Glomerular visceral epithelial cell (primary cell): ENCODE data around the gene TRPV2.
A peak's percentile ranks its signal among the peaks of the same experiment; 100 is the strongest.
"Not testable (repeated sequence)": the region's sequence is repeated elsewhere in the genome, so short reads cannot be mapped to it uniquely, and the experiment has no call there.

ENCODE experiments used
- DNase-seq: peaks from one replicate; pipeline ENCODE4 v3.0.0-alpha.2; 2016; ENCODE audit errors: extremely low spot score

Gene TRPV2

GRCh38 chr17:16435925-16436886 is 20.8 kb downstream of the TRPV2 start:
- DNase-seq, result no peak

- DNase-seq, result no peak
Measured at GRCh38 chr17:16437083-16437482, 21.7 kb downstream of the TRPV2 start.

DNA sequence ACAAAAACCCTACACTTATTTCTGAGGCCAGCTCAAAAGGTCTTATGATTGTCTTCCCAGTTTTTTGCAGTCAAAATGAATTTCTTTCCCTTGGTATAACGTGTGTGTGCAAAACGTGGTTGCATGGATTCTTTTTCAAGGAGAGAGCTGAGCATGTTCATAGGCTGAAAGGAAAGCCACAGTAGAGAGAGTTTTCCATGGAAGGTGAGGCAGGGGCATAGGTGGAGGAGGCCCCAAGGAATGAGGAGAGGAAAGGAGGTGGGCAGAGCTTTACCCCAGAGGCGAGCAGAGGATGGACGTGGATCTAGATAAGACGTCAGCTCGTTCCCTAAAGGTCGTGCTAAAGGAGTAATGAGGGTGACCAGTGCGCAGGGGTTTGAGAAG is 22.8 kb downstream of the TRPV2 start:
- no peak for DNase-seq

DNA sequence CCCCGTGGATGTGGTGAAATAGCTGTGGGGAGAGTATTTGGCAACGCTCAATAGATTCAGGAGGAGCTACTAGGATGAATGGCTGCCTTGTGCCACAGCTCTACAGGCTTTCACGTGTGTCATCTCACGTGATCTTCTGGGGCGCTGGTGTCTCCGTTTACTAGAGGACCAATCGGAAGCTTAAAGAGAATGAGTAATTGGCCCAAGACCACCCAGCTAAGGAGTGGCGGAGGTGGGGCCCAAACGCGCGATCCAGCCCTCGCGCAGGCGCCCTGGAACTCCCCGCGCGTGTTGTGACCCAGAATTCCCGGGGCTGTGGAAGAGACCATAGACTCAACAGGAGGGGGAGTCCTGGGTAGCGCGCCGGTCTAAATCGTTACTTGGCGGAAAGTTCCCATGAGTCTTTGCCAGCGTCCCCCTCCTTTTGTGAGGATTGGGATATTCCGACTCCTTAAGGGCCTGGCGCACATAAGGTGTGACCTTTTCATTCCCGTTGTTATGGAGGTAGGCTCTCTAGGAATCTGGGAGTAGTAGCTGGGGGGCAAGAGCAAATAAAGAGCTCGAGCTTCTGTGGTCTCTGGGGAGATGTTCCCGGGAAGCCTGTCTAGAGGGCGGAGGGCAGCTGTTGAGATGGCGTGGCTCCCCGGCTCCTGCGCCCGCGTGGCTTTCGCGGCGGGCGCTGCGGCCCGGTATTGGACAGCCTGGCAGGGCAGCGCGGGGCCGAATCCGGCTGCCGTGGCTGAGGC is 23.4 kb downstream of the TRPV2 start:
- DNase-seq, result peak; percentile 100

GRCh38 chr17:16439303-16439791 is 24.0 kb downstream of the TRPV2 start:
- no peak for DNase-seq

DNA sequence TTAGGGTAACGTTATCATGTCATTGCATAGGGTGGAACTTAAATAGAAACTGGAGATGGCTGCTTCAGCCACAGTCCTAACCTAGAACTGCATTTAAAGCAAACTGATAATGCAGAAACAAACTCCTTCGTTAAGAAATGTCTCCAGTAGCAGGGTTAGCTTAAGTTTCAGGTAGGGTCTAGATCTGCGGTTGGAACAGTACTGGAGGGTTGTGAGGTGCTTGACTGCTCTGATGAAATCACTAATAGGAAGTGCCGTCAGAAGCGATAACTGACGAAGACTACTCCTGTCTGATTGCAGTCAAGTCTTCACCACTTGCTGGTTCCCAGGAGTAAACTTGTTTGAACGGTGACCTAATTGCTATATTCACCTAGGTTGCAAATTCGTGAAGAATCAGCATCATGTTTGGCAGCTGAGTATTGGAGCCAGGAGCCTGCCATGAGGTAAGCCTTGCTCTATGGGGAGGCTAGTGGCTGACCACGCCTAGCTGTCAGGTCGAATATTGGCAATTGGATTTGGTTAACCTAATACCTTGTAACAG is 24.5 kb downstream of the TRPV2 start:
- DNase-seq, result no peak

DNA sequence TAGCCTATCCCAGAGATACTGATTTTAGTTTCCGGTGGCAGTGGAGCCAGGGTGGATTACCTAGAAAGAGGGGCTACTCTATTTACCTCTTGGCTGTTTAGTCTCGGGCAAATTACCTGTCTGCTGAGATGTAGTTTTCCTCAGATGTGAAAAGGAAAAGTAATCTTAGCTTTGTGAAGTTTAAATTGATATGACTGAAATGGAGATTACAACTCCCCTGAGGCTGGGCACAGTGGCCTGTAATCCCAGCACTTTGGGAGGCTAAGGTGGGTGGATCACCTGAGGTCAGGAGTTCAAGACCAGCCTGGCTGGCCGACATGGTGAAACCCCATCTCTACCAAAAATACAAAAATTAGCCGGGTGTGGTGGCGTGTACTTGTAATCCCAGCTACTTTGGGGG is 25.0 kb downstream of the TRPV2 start:
- DNase-seq, result not testable (repeated sequence)

GRCh38 chr17:16440901-16441629 is 25.7 kb downstream of the TRPV2 start:
- DNase-seq, result no peak

- no peak for DNase-seq
Measured at GRCh38 chr17:16442141-16442540, 26.8 kb downstream of the TRPV2 start.

- no peak for DNase-seq
Measured at GRCh38 chr17:16442594-16443510, 27.5 kb downstream of the TRPV2 start.

DNA sequence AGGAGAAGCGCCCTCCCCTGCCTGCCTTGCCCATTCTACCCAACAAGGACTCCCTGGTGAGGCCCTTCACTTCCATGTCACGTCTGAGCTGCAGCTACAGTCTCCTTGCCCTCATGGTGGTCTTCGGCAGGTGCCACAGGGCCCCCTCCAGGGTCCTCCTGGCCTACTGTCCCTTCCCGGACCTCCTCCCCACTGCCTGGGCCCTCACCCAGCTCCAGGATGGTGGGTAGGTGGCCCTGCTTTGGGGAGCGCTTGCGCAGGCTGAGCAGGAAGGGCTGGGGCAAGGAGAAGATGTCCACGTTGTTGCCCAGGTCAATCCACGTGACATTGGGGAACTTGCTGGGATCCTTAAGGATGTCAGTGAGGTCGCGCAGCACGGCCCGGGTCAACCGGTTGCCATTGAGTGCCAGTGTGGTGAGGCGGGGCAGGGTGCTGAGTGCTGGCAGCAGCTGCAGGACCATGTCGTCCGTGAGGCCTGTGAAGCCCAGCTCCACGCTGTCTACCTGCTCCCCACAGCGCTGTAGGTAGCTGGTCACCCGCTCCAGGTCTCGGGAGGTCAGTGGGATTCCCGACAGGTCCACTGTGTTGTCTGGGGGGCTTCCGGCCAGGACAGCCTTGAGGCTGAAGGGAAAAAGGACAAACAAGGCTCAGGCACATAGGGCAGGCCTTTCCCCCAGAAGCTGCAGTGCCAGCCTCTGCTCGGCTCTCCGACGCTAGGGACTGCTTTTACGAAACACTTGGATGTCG is 28.3 kb downstream of the TRPV2 start:
- DNase-seq, result no peak

DNA sequence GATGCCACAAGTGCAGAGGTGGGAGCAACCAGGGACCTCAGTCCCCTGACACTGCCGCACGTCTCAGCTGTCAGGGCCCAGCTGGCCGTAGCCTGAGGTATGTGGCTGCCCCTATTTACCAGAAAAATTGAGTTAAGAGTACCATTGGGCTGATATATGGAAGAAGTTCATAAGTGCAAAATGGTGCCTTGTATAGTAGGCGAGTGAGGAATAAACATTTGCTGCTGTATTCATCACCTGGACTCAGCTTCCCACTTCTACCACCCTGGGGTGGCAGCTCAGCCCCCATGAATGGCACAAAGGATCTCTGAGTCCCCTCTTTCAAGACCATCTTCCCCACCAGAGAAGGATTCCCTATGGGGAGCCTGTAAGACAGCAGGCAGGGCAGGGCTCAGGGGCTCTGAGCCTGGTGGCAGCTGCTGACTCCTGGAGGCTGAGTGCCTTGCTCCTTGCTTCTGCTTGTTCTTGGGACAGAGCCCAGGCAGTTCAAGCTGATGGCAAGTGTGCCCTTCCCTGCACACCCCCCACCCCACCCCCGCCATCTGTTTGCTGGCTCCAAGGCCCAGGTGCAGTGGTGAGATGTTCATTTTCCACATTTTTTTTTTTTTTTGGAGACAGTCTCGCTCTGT is 29.0 kb downstream of the TRPV2 start:
- peak; percentile 52 for DNase-seq

DNA sequence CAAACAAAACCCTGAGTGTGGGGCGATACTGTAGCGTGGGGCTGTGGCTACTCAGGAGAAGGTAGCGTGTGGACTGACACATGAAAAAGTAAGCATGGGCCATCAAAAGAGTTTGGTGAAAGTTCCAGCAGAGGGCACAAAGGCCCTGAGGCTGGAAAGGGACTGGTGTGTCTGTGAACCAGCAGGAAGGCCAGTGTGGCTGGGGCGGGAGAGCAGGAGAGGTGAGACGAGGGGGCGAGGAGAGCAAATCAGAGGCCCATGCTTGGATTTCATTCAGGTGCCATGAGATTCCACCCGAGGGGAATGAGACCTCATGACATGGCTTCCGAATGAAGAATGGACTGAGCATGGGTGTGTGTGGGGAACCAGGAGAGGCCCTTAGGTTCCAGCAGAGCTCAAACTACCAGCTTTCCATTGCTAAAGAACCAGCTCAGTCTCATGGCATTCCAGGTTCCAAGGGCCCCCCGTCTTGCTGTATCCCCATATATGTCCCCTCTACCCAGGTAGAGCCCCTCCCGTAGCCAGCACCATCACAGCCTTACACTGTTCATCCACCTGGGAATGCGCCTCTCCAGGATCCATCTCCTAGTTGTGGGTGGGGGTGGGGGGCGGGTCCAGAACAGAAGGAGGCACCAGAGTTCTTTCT is 31.1 kb downstream of the TRPV2 start:
- DNase-seq, result no peak

- DNase-seq, result no peak
Measured at GRCh38 chr17:16447676-16448075, 32.3 kb downstream of the TRPV2 start.

GRCh38 chr17:16448490-16448889 is 33.1 kb downstream of the TRPV2 start:
- DNase-seq, result no peak

GRCh38 chr17:16449121-16449570 is 33.8 kb downstream of the TRPV2 start:
- no peak for DNase-seq

- no peak for DNase-seq
Measured at GRCh38 chr17:16450028-16450427, 34.7 kb downstream of the TRPV2 start.

DNA sequence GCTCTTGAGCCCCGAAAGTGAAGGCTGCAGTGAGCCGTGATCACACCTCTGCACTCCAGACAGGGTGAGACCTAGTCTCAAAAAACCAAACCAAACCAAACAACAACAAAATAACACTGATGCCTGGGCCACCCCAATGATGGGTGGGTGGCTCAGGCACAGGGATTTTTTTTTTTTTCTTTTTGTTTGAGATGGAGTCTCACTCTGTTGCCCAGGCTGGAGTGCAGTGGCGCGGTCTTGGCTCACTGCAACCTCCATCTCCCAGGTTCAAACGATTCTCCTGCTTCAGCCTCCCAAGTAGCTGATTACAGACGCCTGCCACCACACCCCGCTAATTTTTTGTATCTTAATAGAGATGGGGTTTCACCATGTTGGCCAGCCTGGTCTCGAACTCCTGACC is 36.9 kb downstream of the TRPV2 start:
- not testable (repeated sequence) for DNase-seq

- no peak for DNase-seq
Measured at GRCh38 chr17:16453493-16453851, 38.1 kb downstream of the TRPV2 start.
